Peyer's patch (tissue), 4 donors: ENCODE measurements around the gene MGAT5.

Experiments
- CTCF ChIP-seq, 6 experiments: fragments of 450-650 bp in 4 of 6; fragments of 200-600 bp in 2 of 6; sonication (generic) in 1 of 6; IDR thresholded peaks; one replicate each; pipeline ENCODE4 v1.5.1; 2017 to 2019; ENCODE audit warnings: antibody characterized with exemption in 6 of 6, mild to moderate bottlenecking in 3 of 6, moderate library complexity in 1 of 6
- POLR2A ChIP-seq, 2 donors: fragments of 450-650 bp; IDR thresholded peaks; one replicate each; pipeline ENCODE4 v1.5.1; 2017; ENCODE audit warnings: antibody characterized with exemption in 2 of 2, mild to moderate bottlenecking in 2 of 2, moderate library complexity in 2 of 2

GRCh38 chr2:134458950-134459349, 205.1 kb downstream of the MGAT5 start:
- TF ChIP-seq CTCF (IDR thresholded peaks at IDR 0.05): no peak
- no peak for TF ChIP-seq POLR2A (IDR thresholded peaks at IDR 0.05)
